Right renal pelvis (tissue), 4 donors: Measurements from ENCODE around the gene MAPKAP1. TPM values are rescaled to one million over a fixed set of nuclear protein-coding genes. Genes with fewer than 3 reads are reported as not detected.

Experiments
- DNase-seq, 4 donors: peaks; one replicate each; pipeline ENCODE4 v3.0.0-alpha.2; 2013; ENCODE audit warnings: low read depth in 4 of 4, low spot score in 3 of 4, missing footprints in 1 of 4
- polyA plus RNA-seq, 4 donors: library from polyadenylated mRNA; unstranded; fragments of 120-200 nt; gene quantifications; one replicate each; pipeline ENCODE4 v1.2.1, GENCODE V29; 2013; ENCODE audit not compliant: insufficient read length in 4 of 4

The MAPKAP1 gene
- polyA plus RNA-seq, 4 donors: 76.0 to 94.0 (median 90.7) TPM

DNA sequence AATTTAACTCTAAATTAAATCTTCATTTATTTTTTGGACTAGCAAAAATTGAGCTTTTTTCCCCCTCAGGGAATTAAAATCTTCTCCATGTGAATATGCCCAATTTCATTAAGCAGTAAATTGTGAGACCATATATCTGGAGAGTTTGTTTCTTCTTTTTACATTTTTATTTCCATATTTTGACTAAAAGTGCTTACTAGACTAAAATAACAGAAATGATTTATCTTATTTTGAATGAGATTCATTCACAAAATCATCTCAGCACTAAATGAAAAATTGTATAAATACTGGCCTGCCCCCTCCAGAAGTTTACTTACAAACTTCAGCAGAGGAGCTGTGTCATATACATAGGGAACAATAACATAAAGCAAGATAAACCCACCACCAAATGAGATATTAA is 26.6 kb downstream of the MAPKAP1 start:
- no peak for DNase-seq

DNA sequence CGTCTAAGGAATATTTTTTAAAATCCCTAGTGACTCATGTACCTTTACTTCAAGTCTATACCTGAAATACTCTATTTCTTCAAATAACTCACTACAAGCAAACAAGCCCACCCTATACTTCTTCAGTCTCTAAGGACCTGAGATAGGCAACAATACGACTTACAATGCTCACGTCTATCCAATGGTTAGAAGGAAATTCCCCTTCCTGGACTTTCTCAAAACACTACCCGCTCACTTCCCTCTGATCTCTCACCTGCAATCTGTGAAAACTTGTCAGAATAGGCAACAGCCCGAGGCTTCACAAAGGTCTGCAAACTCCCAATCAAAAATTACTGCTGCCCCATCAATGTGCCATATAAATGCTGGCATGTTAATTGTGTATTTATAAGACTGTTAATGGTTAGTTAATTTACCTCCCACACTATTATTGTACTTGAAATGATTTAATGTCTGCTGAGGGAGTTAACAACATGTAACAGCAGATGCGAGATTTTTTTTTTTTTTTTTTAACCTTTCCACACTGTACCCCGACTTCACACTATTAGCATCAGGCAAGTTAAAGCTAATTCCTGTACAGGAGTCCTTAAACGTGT is 27.3 kb downstream of the MAPKAP1 start:
- DNase-seq: no peak

DNA sequence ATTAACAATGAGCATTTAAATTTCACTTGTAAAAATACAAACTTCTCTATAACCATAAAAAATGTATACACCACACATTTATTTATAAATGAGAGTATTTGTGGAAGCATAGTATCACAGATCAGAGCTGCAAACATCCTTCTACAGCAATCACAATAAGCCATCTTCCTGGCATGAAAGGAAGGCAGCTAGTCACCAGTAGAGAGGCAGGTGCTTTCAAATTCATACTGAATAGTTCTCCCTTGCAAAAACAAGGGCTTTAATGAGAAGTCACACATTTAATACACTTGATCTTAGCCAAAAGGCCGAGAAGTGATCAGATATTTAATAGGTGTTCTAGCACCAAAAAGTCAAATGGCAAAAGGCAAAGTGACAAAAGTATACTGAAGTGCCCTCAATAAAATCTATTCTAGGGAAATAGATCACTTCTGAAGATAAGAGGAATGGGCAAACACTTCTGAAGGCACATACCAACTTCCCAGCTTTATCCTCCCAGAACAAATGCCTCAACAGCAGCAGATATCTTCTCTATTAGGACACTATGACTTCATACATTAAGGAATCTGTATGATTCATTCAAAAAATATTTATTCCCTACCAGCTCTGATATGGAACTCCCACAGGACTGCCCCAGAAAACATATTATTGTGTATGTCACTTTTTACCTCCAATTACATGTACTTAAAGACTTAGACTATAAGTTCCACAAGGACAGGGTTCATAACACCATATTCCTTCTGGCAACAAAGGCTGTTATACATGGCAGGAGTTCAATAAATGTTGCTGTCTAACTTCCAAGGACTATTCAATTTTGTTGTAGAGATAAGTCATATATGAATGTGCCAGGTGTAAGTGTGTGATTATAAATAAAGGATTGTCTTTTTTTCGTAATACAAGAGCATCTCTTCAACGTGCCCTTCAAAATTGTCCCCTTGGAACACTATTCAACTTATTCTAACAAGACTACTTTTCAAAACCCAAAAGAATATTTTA is 31.7 kb downstream of the MAPKAP1 start:
- DNase-seq: no peak

DNA sequence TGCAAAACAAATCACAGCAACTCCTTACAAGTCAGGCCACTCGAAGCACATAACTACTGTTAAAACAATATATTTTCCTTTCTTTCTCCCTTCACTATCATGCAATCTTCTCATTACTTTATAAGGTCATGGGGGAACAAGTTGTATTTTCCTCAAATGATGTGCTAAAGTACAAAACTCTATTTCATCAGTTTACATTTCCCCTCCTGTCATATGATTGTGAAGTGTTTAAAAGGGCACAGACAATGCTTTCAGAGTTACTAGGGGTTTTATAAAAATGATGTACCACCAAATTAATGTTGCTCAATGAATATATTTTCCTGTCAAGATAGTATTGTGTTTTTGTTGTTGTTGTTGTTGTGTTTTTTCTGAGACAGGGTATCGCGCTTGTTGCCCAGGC is 34.1 kb downstream of the MAPKAP1 start:
- no peak for DNase-seq

DNA sequence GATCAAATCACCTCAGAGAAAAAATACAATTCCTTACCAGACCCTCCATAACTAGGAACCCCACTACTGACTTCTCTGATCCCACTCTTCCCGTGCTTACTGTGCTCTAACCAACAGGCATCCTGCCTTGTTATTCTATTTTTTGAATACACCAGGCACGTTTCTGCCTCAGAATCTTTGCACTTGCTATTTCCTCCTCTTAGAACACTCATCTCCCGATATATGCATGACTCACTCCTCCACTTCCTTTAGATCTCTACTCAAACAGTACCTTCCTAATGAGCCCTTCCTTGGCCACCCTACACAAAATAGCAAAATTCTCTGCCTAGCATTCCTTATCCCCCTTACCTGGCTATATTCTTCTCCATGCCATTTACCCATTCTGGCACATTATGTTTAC is 43.9 kb downstream of the MAPKAP1 start:
- no peak for DNase-seq

DNA sequence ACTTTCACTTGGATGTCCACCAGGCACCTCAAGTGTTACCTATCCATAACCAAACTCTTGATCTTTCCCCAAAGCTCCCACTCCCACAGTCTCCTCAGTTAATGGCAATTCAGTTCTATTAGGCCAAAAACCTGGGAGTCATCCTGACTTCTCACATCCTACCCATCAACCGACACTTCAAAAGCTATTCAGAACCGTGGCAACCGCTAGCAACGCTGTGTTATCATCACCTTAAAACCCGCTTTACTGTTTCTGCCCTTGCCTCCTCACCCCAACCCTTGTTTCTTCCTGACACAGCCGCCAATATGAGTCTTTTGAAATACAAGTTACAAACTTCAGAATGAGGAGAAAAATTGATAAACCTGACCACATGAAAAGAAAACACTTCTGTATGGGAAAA is 46.5 kb downstream of the MAPKAP1 start:
- DNase-seq: no peak

DNA sequence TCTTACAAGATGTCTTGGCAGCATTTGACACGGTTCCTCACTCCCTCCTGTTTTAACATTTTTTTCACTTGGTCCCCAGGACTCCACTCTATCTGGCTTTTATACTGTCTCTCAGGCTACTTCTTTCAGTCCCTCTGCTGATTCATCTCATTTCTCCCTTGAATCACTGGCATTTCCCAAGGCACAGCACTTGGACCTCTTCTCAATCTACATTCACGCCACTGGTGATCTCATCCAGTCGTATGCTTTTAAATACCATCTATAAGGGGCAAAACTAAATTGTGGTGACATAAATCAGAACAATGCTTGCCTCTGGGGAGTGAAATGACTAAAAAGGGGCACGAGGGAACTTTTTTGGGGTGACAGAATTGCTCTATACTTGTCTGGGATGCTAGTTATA is 47.1 kb downstream of the MAPKAP1 start:
- DNase-seq: no peak

DNA sequence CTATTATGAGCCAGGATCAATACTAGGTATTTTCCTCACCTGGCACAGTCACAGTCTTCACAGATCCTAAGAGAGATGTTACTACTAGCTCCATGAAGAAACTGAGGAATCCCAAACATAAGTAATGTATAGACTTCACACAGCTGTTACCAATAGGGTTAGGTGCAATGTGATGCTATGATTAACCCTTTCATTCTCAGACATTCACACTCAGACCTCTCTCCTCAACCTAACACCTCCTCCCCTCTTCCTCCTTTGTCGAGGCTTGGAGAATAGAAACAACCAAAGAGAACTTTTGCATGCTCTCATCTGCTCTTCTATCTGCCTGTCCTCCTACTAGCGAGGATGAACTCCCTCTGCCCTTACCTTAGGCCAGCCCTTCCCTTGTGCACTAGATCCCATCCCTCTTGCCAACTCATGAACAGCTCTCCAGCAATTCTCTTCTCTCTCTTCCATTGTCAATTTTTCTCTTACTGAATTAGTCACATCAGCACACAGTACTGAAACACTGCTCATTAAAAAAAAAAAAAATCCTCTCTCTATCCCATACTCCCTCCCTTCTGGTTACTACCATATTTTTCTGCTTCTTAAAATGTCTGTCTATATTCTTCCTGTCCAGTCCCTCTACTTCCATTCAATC is 47.7 kb downstream of the MAPKAP1 start:
- DNase-seq: no peak

DNA sequence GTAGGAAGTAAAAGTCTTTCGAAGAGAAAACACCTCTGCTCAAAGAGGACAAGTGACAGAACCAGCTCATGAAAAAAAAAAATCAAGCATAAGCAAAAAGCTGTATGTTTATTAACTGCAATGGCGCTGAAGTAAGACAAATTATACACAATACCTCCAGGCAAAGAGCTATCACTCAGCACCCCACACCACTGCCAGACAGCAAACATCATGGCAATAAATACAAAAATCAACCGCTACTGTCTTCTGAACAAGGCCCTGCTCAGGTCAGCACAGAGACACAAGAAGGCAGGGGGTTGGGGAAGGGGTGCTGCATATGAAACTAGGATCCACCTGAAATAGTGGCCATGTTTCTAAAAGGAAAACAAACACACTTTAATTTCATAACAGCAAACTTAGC is 50.4 kb downstream of the MAPKAP1 start:
- no peak for DNase-seq

DNA sequence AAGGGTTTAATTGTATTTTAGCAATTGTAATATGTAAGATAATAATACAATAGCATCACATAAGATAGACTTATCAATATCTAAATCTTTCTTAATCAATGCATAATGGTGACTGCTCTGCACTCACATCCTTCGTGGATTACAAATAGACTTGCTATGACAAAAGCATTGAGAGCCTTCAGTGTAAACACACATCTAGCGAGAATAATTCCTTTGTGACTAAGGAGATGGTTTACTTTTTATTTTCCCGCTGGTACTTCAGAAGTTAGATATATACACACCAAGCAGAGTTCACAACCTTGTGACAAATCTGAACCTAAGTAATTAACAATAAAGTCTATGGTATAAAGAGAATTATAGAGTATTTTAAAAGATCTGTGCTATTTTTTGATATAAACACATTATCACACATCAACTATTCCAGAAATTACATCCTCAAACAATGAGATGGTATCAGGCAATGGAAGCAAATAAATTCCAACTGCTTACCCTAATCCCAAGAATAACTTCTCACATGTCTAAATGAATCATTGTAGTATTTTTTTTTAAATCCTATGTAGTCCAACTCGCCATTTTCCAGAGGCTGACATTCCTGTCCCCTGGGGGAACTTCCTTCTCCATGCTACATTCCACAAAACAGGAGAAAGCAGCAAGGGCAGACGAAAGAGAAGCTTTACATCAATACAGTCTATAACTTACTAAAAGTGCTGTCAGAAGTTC is 51.2 kb downstream of the MAPKAP1 start:
- no peak for DNase-seq

DNA sequence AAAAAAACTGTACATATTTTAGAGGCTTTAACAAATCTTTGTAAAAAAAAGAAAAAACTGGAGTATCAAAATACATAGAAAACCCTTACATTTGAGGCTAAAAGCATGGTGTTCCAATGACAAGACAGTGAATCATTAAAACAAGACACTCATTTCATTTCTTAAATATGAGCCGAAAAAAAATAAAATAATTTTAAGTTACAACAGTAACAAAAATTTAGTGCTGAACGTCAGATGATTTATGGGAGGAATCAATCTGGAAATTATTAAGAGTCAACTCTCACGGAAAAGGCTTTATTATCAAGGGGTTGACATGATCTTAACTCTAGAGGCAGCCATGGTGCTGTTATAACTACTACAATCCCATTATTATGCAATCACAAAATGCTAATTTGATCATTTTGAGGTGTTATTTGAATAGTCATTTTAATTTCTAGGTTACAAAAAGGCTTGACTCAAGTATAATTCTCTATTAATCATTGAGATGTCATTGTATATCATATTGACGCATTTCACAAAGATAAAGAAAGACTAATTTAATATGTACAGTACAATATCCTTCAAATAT is 51.9 kb downstream of the MAPKAP1 start:
- no peak for DNase-seq

DNA sequence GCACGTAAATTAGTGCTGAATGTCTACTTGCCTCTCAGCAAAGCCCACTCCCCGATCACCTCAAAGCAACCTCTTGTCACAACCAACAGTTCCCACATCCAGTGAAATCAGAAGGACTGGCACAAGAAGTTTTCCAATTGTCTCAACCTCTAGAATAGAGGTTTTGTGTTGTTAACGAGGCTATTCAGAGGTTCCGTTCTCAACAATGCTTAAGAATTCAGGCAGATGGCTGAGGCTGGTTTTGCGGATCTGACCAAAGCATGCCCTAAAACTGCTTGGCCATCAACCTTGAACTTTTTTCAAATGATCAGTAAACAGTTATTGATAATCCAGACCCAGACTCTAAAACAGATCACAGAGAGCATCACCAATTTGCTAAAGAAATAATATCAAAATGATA is 52.9 kb downstream of the MAPKAP1 start:
- DNase-seq: no peak

DNA sequence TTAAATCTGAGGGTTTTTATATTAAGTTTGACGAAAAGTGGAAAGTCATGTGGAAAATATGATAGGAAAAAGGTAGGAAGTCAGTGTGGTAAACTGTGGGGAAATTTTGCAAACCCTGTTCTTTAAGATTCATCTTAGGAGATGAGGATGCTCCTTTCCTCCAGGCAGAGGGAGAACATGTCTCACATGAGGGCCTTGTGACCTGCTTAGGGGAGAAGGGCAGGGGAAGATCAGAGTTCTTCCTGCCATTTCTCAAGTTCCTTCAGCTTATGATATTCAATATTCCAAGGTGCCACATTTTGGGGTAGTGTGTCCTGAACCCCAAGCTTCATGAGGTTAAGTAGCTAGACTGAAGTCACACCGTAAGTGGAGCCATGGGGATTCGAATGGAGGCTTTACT is 53.7 kb downstream of the MAPKAP1 start:
- no peak for DNase-seq

DNA sequence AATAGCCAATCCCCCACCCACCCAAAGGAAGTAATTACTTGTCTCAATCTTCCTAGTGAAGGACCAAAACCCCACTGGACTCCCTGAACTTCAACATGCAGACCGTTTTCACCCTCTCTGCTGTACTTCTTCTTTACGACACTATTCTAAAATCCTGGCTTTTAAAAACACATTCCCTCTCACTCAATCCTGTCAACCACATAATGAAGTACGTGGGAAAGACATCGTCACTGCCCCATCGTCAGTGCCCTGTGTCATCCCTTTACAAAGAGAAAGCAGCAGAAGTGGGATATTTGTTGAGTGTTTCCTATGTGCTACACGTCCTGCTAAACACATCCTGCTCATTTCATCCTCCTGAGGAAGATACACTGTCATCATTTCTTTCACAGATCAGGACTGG is 54.2 kb downstream of the MAPKAP1 start:
- DNase-seq: no peak

DNA sequence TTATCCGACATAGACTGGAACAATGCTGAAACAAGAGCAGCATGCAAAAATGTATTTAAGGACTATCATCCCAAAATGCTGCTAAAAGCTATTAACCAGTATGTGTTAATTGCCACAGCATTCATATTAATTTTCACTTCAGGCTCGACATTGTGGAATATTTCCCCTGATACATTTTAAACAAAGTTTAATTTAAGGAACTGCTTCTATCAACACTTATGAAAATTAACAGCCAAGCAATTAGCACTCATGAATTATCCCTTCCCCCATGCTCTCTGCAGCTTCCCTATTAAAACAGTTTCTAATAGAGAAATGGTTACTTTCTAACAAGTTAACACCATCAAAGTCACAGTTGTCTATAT is 54.8 kb downstream of the MAPKAP1 start:
- DNase-seq: no peak

DNA sequence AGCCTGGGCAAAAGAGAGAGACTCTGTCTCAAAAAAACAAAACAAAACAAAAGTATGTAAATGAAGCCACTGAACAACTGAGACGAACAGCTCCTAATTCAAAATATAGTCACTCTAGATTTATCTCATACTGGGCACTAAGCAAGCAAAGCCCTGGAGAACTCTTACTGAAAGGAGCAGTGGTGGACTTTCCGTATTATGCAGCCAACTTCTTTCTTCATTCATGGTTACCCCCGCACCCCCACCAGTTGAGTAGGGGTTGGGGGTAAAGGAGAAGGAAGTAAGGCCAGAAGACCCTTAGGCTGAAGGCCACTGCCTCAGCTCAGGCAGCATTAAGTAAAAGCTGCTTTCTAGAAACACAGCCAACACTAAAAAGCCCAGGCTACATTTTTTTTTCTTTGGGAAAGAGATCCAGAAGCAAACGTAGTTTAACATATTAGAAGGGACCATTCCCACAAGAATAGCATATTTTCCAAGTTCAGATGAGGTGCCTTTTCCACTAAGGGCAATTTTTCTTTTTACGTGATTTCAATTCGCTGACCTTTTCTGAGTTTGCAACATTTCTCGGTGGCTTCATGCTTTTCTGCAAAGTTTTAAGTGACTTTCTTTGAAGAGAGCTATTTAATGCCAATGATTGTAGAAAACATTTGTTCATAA is 55.3 kb downstream of the MAPKAP1 start:
- no peak for DNase-seq

DNA sequence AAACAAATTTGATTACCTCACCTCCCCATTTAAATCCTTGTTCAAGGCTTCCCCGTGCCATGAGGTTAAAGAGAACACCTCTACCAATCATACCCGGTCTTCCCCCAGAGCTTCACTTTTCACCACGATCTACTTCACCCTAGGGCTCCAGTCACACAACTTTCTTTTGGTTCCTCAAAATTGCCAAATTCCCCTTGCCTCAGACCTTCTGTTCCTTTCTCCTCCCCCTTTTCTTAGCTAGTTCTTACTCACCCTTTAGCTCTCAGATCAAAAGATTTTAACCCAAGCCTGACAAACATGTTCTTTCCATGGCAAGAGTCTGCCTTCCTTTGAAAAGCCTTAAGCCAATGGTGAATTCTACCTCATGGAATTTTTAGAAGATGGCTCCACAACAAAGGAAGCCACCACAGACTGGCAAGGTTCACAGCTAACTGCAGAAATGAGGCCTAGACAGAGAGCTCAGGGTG is 56.7 kb downstream of the MAPKAP1 start:
- DNase-seq: no peak

DNA sequence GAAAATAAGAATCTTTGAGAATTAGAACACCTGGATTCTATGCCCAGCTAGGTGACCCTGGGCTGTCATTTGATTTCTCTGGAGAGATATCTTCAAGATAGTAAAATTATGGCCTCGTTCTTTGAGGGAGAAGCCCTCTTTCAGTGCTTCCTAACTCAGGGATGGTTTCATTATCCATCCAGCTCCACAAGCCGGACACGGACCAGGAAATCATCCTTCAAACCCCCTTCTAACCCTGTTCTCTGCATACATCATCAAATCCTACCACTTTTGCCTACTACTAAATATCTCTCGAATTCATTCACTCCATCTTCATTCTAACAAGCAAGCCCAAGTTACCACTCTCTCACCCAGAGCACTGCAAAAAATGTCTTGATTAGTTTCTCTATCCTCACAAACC is 57.2 kb downstream of the MAPKAP1 start:
- DNase-seq: no peak

DNA sequence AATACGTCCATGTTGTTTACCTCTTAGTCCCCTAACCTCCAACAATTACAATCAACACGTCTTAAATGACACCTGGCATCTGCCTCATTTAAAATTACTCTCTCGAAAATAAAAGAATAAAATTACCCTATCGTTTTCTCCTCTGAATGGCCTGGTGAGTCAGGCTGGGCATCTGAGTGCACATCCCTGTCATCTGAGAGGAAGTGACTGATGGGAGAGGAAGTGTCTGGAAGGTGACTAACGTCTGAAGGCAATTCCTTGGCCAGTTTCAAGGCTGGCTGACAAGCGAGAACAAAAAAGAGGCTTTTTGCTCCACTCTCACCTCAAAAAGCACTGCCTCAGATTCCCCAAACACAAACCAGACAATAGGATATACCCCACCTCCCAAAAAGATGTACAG is 57.7 kb downstream of the MAPKAP1 start:
- no peak for DNase-seq

DNA sequence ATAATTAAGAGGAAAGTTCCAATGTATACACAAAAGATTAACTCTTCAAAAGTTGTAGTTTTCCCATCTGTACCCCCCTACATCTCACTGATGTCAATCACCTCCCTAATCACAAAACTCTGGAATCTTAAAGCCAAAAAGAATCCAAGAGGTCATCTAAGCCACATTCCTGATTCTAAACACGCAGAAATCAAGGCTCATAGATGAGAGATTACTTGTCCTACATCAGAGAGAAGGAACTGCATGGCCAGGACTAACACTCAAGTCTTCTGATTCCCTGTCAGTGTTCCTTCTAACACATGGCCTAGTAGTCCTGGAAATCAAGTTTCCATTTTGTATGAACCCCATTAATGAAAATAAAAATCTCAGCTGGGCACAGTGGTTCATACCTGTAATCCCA is 58.7 kb downstream of the MAPKAP1 start:
- DNase-seq: no peak
